GM12872 (cell line): ENCODE measurements around the gene CLEC4F.

Source experiments
- TF ChIP-seq, protein P1 (sequence below): IDR thresholded peaks from 3 replicates; pipeline ENCODE4 v1.5.1; 2011; ENCODE audit warnings: low read depth, mild to moderate bottlenecking, low read length, moderate library complexity; ENCODE audit not compliant: insufficient read depth

Gene CLEC4F

DNA sequence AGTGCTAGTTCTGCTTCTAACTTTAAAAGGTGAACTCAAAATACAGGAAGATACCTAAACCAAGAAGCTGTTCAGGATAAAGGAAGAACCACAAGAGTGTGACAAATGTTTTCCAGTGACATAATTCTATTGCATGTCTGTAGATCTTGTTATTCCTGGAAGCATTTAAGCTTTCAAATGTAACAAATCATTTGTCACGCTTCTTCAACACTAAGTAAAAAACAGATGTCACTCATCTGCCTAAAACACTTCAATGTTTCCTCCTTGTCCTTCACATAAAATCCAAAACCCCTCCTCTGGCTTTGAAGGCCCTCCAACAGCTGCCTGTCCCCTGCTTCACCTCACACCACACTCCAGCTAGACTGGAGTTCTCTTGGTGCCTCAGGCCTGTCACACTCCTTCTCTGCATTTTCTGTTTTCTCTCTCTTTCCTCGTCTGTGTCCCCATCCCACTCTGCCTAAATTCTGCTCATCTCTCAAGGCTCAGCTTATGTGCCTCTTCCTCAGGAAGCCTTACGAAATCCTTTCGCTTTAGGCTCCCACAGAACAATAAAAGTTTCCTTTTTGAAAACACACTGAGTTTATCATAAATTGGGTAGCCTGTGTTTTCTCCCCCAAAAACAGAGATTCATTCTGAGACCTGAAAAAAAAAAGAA, 6.4 kb upstream of the CLEC4F start:
- TF ChIP-seq, protein P1, sequence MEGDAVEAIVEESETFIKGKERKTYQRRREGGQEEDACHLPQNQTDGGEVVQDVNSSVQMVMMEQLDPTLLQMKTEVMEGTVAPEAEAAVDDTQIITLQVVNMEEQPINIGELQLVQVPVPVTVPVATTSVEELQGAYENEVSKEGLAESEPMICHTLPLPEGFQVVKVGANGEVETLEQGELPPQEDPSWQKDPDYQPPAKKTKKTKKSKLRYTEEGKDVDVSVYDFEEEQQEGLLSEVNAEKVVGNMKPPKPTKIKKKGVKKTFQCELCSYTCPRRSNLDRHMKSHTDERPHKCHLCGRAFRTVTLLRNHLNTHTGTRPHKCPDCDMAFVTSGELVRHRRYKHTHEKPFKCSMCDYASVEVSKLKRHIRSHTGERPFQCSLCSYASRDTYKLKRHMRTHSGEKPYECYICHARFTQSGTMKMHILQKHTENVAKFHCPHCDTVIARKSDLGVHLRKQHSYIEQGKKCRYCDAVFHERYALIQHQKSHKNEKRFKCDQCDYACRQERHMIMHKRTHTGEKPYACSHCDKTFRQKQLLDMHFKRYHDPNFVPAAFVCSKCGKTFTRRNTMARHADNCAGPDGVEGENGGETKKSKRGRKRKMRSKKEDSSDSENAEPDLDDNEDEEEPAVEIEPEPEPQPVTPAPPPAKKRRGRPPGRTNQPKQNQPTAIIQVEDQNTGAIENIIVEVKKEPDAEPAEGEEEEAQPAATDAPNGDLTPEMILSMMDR: no peak

DNA sequence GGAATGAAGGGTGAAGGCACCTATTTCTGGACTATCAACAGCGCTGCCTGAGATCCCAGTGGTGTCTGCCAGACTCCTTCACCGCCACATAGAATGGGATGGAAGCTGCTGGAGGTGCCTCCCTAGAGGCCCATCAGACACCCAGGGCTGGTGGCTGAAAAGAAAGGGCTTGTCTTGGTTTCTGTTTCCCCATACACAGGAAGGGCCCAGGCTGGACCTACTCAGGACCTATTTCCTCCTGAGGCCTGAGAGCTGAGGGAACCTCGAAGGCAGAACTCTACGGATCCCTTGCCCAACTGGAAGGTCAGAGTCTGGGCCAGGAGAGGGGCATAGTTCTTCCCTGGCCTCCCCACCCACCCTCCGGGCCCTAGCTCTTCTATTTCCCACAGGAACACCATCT, 2.9 kb upstream of the CLEC4F start:
- TF ChIP-seq, protein P1: no peak

DNA sequence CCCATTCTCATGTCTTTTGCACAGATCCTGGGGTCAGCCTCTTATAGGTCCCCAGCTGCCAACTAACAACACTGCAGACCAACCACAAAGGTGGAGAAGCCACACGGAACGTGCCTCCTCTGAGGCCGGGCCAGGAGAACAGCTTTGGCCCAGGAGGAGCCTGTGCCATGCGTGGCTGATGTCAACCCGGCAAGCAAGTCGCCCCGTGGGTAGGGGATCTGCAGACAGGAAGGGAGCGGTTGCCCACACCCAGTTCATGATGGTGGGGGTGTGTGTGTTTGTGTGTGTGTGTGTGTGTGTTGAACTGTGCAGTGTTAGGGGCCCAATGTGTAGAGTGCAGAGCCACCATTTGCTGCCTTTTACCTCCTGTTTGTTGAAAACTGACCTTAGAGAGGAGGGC, 2.4 kb upstream of the CLEC4F start:
- TF ChIP-seq, protein P1: no peak

DNA sequence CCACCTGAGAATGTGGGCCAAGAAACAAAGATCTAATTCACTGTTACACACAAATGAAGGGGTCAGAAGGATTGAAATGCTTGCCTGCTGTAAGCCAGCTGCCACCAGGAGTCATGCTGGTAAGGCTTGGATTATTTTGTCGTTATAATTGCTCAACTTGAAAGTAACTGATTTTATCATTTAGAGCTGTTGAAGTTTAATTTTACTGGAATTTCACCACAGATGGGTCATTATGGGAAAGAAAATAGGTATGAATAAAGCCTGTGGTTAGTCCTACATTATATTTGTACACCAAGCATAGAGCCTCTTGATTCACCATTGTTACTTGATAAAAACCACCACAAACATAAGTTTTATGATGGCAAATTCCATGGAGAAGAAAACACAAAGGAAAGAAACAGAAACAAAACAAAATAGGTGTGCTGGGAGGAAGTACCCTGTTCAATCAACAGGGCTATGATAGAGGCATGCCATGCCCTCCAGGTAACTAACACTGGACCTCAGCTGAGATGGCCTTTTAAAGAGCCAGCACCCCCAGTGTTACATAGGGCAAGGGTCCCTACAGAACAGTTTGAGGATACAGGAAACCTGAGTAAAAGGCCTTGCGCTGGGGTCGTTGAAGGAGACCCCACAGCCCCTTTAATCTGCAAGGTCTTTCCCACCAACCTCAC, 3.0 kb downstream of the CLEC4F start:
- TF ChIP-seq, protein P1: no peak

DNA sequence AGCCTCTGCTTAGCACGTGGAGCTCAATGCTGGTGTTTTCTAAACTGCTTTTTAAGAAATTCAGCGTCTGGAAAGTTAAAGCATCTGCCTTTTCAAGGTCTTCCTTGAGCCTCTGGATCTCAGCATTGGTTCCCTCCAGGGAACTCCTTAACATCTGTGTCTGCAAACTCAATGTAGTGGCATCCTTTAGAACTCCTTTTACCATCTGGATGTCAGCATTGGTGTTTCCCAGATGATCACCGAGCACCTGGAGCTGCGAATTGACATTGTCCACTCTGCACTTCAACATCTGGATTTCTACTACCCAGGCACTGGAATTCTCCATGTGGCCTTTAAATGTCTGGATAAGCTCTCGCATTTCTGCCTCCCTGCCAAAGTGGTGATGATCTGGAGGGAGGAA, 3.7 kb downstream of the CLEC4F start:
- TF ChIP-seq, protein P1: no peak

DNA sequence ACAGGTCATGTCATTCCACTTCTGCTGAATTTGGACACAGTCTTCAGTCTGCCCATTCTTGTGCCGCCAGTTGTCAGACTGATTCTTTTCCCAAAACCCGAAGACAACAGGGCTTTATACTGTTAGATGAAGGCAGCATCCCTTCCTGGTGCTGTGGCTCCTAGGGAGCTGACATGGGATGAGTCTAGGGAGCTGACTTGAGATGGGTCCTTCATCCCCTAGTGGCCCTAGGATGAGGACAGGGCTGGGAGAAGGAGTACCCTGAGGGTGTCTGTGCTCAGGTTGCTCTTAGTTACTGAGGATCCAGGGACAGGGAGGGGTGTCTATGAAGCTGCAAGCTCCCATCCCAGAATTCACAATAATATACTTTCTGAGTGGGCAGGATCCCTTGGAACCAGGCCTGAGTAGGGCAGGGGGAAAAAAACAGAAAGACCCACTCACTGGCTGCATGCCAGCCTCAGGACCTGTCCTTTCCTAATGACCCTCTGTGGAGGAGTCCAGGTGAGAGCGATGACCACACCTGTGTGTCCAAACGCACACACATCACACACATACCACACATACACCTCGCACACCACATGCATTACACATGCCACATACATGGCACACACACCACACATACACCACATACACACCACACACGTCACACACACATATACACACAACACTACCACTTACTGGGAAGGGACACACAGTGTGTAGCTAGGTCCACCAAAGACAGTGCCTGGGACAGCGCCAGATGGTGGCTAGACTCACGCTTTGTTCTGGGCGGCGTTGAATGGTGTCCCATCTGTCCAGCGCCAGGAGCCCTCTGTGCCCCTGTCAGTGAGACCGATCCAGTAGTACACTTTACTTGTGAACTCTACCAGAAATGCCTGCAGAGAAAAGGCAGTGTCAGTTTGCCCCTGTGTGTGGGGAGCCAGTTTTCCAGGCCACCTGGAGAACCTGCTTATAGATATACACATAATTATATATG, 11.1 kb downstream of the CLEC4F start:
- TF ChIP-seq, protein P1: no peak

DNA sequence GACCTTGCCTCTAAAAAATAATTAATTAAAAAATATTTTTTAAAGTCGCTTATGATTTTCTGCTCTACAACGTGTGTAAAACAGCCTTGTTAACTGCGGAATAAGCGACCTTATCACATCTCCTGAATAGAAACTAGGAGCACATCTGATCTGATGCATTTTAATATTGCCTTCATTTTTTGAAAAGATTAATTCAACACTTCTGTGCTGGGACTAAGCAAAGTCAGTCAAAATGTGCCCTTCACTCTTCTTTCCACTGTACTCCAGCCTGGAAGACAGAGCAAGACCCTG, 12.6 kb downstream of the CLEC4F start:
- TF ChIP-seq, protein P1: no peak
